ENCODE measurements around the gene TSPAN9.

DNA sequence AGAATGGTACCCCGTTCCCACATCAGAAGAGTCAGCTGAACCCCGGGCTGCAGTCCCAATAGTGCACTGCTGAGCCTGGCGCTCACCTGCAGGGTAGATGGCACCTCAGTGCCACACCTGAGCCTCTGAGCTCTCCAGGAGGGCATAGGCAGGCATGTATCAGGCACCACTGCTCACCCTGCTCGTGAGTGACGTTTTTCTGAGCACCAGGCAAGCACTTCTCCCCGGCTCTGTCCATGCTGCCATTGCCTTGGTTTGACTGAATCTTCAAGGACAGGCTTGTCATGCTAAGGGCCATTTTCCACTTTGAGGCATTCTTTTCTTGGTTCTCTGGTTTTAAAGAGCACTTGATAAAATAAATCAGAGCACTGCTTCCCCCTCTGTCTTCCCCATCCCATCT is 252.2 kb downstream of the TSPAN9 start:
- TF ChIP-seq CTCF (IDR thresholded peaks at IDR 0.05) (no peak), POLR2A (IDR thresholded peaks at IDR 0.05) (no peak)

All from body of pancreas (tissue), 4 donors.